SK-N-SH (cell line): ENCODE results near the gene TUBB3. TPM values are rescaled to one million over a fixed set of nuclear protein-coding genes. Genes with fewer than 3 reads are reported as not detected.

Experiments
- CTCF ChIA-PET: fragments of 300-600, 350-600 bp; formaldehyde crosslinking; extraction: SDS; loops from one replicate; lab custom pipeline; 2021; lab: Yijun Ruan, JAX
- POLR2A ChIA-PET: fragments of 350-600 bp; sonication (Branson Sonifier 250); formaldehyde crosslinking; extraction: SDS; loops from one replicate; lab custom pipeline; 2020; ENCODE audit warnings: antibody characterized with exemption, inconsistent platforms; lab: Yijun Ruan, JAX
- DNase-seq: peaks from one replicate; pipeline ENCODE4 v3.0.0; 2012
- H2AFZ ChIP-seq: fragments of 200-600 bp; sonication (generic); 2 replicates; pipeline ENCODE4 v1.8.1; 2016; ENCODE audit warnings: antibody characterized with exemption, mild to moderate bottlenecking, low read depth
- H3F3A ChIP-seq: fragments of 200-600 bp; sonication (generic); replicated peaks from 2 replicates; pipeline ENCODE3; 2016; ENCODE audit warnings: antibody characterized with exemption, mild to moderate bottlenecking; ENCODE audit not compliant: insufficient read depth
- H3K27ac ChIP-seq, 2 experiments: fragments of 200-500 bp in 1 of 2; fragments of 200-600 bp in 1 of 2; sonication (Bioruptor generic) in 1 of 2; sonication (generic), shearing (Covaris generic) in 1 of 2; 2 replicates each; pipeline versions ENCODE4 v1.5.1 to v1.6.1; 2014 to 2016; ENCODE audit warnings: low read depth in 2 of 2, inconsistent platforms in 1 of 2, low read length in 1 of 2, mild to moderate bottlenecking in 1 of 2, mixed read lengths in 1 of 2
- H3K27me3 ChIP-seq: fragments of 200-600 bp; sonication (generic), shearing (Covaris generic); 2 replicates; pipeline ENCODE4 v1.6.1; 2016; ENCODE audit warnings: mixed run types; ENCODE audit not compliant: insufficient read depth
- H3K36me3 ChIP-seq, 2 experiments: fragments of 200-500 bp in 1 of 2; fragments of 200-600 bp in 1 of 2; sonication (Bioruptor generic) in 1 of 2; sonication (generic) in 1 of 2; replicated peaks in 1 of 2; 2 replicates each; pipeline versions ENCODE3 to v1.5.1; 2014 to 2016; ENCODE audit warnings: low read length in 1 of 2, mild to moderate bottlenecking in 1 of 2; ENCODE audit not compliant: insufficient read depth in 2 of 2, control insufficient read depth in 1 of 2
- H3K4me1 ChIP-seq, 2 experiments: fragments of 200-500 bp in 1 of 2; fragments of 200-600 bp in 1 of 2; sonication (Bioruptor generic) in 1 of 2; sonication (generic), shearing (Covaris generic) in 1 of 2; 2 replicates each; pipeline versions ENCODE4 v1.5.1 to v1.6.1; 2014 to 2016; ENCODE audit warnings: low read depth in 1 of 2, low read length in 1 of 2, mixed run types in 1 of 2; ENCODE audit not compliant: insufficient read depth in 2 of 2, control insufficient read depth in 1 of 2
- H3K4me2 ChIP-seq: fragments of 200-600 bp; sonication (generic), shearing (Covaris generic); 2 replicates; pipeline ENCODE4 v1.6.1; 2017; ENCODE audit warnings: mixed run types
- H3K4me3 ChIP-seq, 2 experiments: fragments of 200-500 bp in 1 of 2; fragments of 200-600 bp in 1 of 2; sonication (Bioruptor generic) in 1 of 2; sonication (generic), shearing (Covaris generic) in 1 of 2; 2 replicates each; pipeline versions ENCODE4 v1.5.1 to v1.8.1; 2014 to 2016; ENCODE audit warnings: low read depth in 2 of 2, inconsistent platforms in 1 of 2, low read length in 1 of 2, mild to moderate bottlenecking in 1 of 2, mixed read lengths in 1 of 2, moderate library complexity in 1 of 2
- H3K79me2 ChIP-seq: fragments of 200-600 bp; sonication (generic); 2 replicates; pipeline ENCODE4 v1.8.1; 2017; ENCODE audit warnings: mild to moderate bottlenecking; ENCODE audit not compliant: insufficient read depth
- H3K9ac ChIP-seq: fragments of 200-600 bp; sonication (generic); 2 replicates; pipeline ENCODE4 v1.6.1; 2017; ENCODE audit warnings: mixed run types
- H3K9me2 ChIP-seq: fragments of 200-600 bp; sonication (generic); 2 replicates; pipeline ENCODE4 v1.6.1; 2017; ENCODE audit warnings: mixed run types
- H3K9me3 ChIP-seq: fragments of 200-600 bp; sonication (generic); 2 replicates; pipeline ENCODE4 v1.6.1; 2017; ENCODE audit warnings: mixed run types, mild to moderate bottlenecking, moderate library complexity
- H4K20me1 ChIP-seq: fragments of 200-600 bp; sonication (generic); 2 replicates; pipeline ENCODE4 v1.6.1; 2017; ENCODE audit warnings: mild to moderate bottlenecking, mixed run types; ENCODE audit not compliant: insufficient read depth
- CHD2 ChIP-seq: fragments of 150-350 bp; IDR thresholded peaks from 2 replicates; pipeline ENCODE4 v1.6.1; 2018; ENCODE audit warnings: low read length; ENCODE audit not compliant: partially characterized antibody
- ELF1 ChIP-seq: IDR thresholded peaks from 2 replicates; pipeline ENCODE4 v1.4.0; 2012
- EP300 ChIP-seq, 2 experiments: IDR thresholded peaks; 2 replicates each; pipeline versions ENCODE4 v1.4.0 to v1.6.1; 2012; ENCODE audit warnings: borderline replicate concordance in 1 of 2, low read depth in 1 of 2, low read length in 1 of 2
- EZH2phosphoT487 ChIP-seq: fragments of 200-600 bp; sonication (generic); IDR thresholded peaks from 2 replicates; pipeline ENCODE4 v1.6.1; 2017; ENCODE audit warnings: low read depth, mixed run types, mild to moderate bottlenecking, antibody characterized with exemption, moderate library complexity, borderline replicate concordance
- FOSL2 ChIP-seq: IDR thresholded peaks from 2 replicates; pipeline ENCODE4 v1.4.0; 2012; ENCODE audit warnings: low read depth, mild to moderate bottlenecking, moderate library complexity, borderline replicate concordance
- FOXJ3 ChIP-seq: sonication (generic); formaldehyde crosslinking; IDR thresholded peaks from 2 replicates; pipeline ENCODE4 v1.5.1; 2020; ENCODE audit warnings: mild to moderate bottlenecking, missing genetic modification reagents
- FOXM1 ChIP-seq: IDR thresholded peaks from 2 replicates; pipeline ENCODE4 v1.4.0; 2012; ENCODE audit warnings: low read depth, mild to moderate bottlenecking
- IRF3 ChIP-seq: fragments of 150-350 bp; IDR thresholded peaks from 2 replicates; pipeline ENCODE4 v1.6.1; 2016; ENCODE audit warnings: mild to moderate bottlenecking, low read depth, low read length
- JUND ChIP-seq: IDR thresholded peaks from 2 replicates; pipeline ENCODE4 v1.4.0; 2012
- MAX ChIP-seq: IDR thresholded peaks from 2 replicates; pipeline ENCODE4 v1.4.0; 2012; ENCODE audit warnings: low read depth
- MEF2A ChIP-seq: IDR thresholded peaks from 2 replicates; pipeline ENCODE4 v1.4.0; 2012; ENCODE audit warnings: low read depth, borderline replicate concordance
- MXI1 ChIP-seq: IDR thresholded peaks from 2 replicates; pipeline ENCODE4 v1.6.1; 2012; ENCODE audit warnings: mild to moderate bottlenecking, low read depth, low read length, improper control_type of control experiment
- POLR2AphosphoS5 ChIP-seq: IDR thresholded peaks from 2 replicates; pipeline ENCODE4 v1.6.1; 2012; ENCODE audit warnings: low read depth, low read length
- REST ChIP-seq: IDR thresholded peaks from 2 replicates; pipeline ENCODE4 v1.6.1; 2012; ENCODE audit warnings: mild to moderate bottlenecking, low read depth, low read length, moderate library complexity
- SMC3 ChIP-seq: IDR thresholded peaks from 2 replicates; pipeline ENCODE4 v1.6.1; 2012; ENCODE audit warnings: low read depth, low read length, improper control_type of control experiment
- TCF12 ChIP-seq: IDR thresholded peaks from 2 replicates; pipeline ENCODE4 v1.4.0; 2012
- TEAD4 ChIP-seq: IDR thresholded peaks from 2 replicates; pipeline ENCODE4 v1.4.0; 2012; ENCODE audit warnings: mild to moderate bottlenecking, borderline replicate concordance; ENCODE audit not compliant: insufficient read depth
- YY1 ChIP-seq: IDR thresholded peaks from 2 replicates; pipeline ENCODE4 v1.4.0; 2012; ENCODE audit warnings: low read depth, mild to moderate bottlenecking
- ZBTB33 ChIP-seq: IDR thresholded peaks from 2 replicates; pipeline ENCODE4 v1.4.0; 2012; ENCODE audit warnings: low read depth, borderline replicate concordance
- WGBS: methylation state at CpG from one replicate; pipeline ENCODE4 v1.1.6; 2017; ENCODE audit warnings: low lambda C conversion rate; 5-methylcytosine and 5-hydroxymethylcytosine counted together
- polyA plus RNA-seq, 3 experiments: library from polyadenylated mRNA; depleted of rRNA; stranded (reverse); fragments of >200 nt; gene quantifications; 2 replicates each; pipeline ENCODE4 v1.2.3, GENCODE V29; 2012

The TUBB3 gene
- polyA plus RNA-seq, 1 of the 3 experiments (the other 2 are of a cell fraction), result 428 TPM

GRCh38 chr16:89924925-89925307 lies 1.8 kb downstream of the TUBB3 start:
- Histone ChIP-seq H3K4me1 (peaks cover 12 to 24% of the 10 kb centered on the region in 2 experiments; a peak in 3 of 4 replicates), H3K4me2 (peak overlapping the region; percentile 94), H4K20me1 (peaks cover 64% of the 10 kb centered on the region), H3K9ac (peak overlapping the region; percentile 96; the same call in 1 of the 2 replicates), H3K27ac (peak overlapping the region; percentile 24 to 36; a peak in 2 of 4 replicates), H3K9me3 (no peaks in the 10 kb centered on the region), H3K9me2 (no peaks in the 10 kb centered on the region), H3F3A (peaks cover 44% of the 10 kb centered on the region), H3K36me3 (peaks cover 6 to 22% of the 10 kb centered on the region in 2 experiments), H2AFZ (no peak overlapping the region), H3K79me2 (peaks cover 67% of the 10 kb centered on the region), H3K4me3 (peak overlapping the region; percentile 83 to 89), H3K27me3 (no peaks in the 10 kb centered on the region)
- no peak for TF ChIP-seq FOXJ3 (CRISPR knock-in tag)
- no peak for TF ChIP-seq TCF12
- TF ChIP-seq REST, result no peak
- no peak for TF ChIP-seq MAX
- no peak for TF ChIP-seq CHD2
- TF ChIP-seq POLR2AphosphoS5, result no peak
- no peak for TF ChIP-seq FOSL2
- no peak for TF ChIP-seq EZH2phosphoT487
- no peak for TF ChIP-seq SMC3
- TF ChIP-seq EP300 (IDR thresholded peaks at IDR 0.05; ENCODE audit: borderline replicate concordance in 1 of 2, low read depth in 1 of 2, low read length in 1 of 2), result no peak
- TF ChIP-seq ELF1, result no peak
- TF ChIP-seq FOXM1, result no peak
- 36% methylated on average over 4 of the region's 4 CpGs for WGBS
- ChIA-PET CTCF (interaction anchor here (0.7 to 6.1 kb wide), 9 partner anchors 14 to 224 kb away, joined by 3 to 53 read pairs (median 4); partner anchors contain the start of gene DEF8), POLR2A (interaction anchor here (0.6 to 2.5 kb wide), 8 partner anchors 10 to 219 kb away, joined by 3 to 11 read pairs (median 4); no protein-coding TSS in a partner anchor)
- no peak for DNase-seq

- peak; percentile 57 for DNase-seq
- CTCF ChIA-PET, result interaction anchor here (0.7 to 6.1 kb wide), 4 partner anchors 16 to 184 kb away, joined by 3 to 53 read pairs (median 5); partner anchors contain the start of gene DEF8
- H3K27ac ChIP-seq, result peak overlapping the region; percentile 36 to 45; a peak in 3 of 4 replicates
- H3K4me1 ChIP-seq, result peaks cover 8 to 18% of the 10 kb centered on the region in 2 experiments; a peak in 3 of 4 replicates
- H3K36me3 ChIP-seq, result peaks cover 6 to 30% of the 10 kb centered on the region in 2 experiments
- no peaks in the 10 kb centered on the region for H3K9me2 ChIP-seq
- POLR2A ChIA-PET, result interaction anchor here (0.6 to 2.5 kb wide), 4 partner anchors 9 to 135 kb away, joined by 3 to 11 read pairs (median 5); no protein-coding TSS in a partner anchor
- H3K27me3 ChIP-seq, result no peaks in the 10 kb centered on the region
- H3K4me3 ChIP-seq, result peak overlapping the region; percentile 83 to 89
- WGBS, result 5% methylated on average over 8 of the region's 42 CpGs
- no peak overlapping the region for H2AFZ ChIP-seq
- H3K4me2 ChIP-seq, result peak overlapping the region; percentile 94
- peaks cover 71% of the 10 kb centered on the region for H4K20me1 ChIP-seq
- no peaks in the 10 kb centered on the region for H3K9me3 ChIP-seq
- no peak for TF ChIP-seq IRF3
- peak; percentile 62 for TF ChIP-seq MXI1
- TF ChIP-seq MEF2A, result no peak
- no peak for TF ChIP-seq FOSL2
- TF ChIP-seq FOXM1, result no peak
- no peak for TF ChIP-seq ZBTB33
- TF ChIP-seq TEAD4, result 0 out of 2 replicates have a peak, but pooled peaks have one; percentile 14
- TF ChIP-seq YY1, result no peak
- no peak for TF ChIP-seq CHD2
- no peak for TF ChIP-seq TCF12
- no peak for TF ChIP-seq JUND
- peaks cover 74% of the 10 kb centered on the region for H3K79me2 ChIP-seq
- H3K9ac ChIP-seq, result peak overlapping the region; percentile 96
- peaks cover 39% of the 10 kb centered on the region for H3F3A ChIP-seq
These were observed 2.5 kb downstream of the TUBB3 start for GRCh38 chr16:89925596-89926079.
